ENCODE data around the gene TDP1. TPM values are rescaled to one million over a fixed set of nuclear protein-coding genes. Genes with fewer than 3 reads are reported as not detected.
A peak's percentile ranks its signal among the peaks of the same experiment; 100 is the strongest.

TDP1 gene
- total RNA-seq, 2 donors from 2014 or later: 50.0 to 77.9 TPM

- Mint-ChIP-seq H3K4me1 (ENCODE audit: low read depth in 2 of 2) (peaks cover 41 to 49% of the 10 kb centered on the region in 2 donors), H3K4me3 (peak overlapping the region; percentile 95), H3K27me3 (no peaks in the 10 kb centered on the region), H3K9me3 (no peaks in the 10 kb centered on the region), H3K27ac (peak overlapping the region; percentile 81 to 88), H3K36me3 (peaks cover 12% of the 10 kb centered on the region)
- DNase-seq (ENCODE audit: low spot score) (no peak), ATAC-seq (peak; percentile 3)
Observed at GRCh38 chr14:89955022-89955744, 544 bp upstream of the TDP1 start.

- ATAC-seq (no peak), DNase-seq (ENCODE audit: low spot score) (no peak)
- peak overlapping the region; percentile 91 for H3K4me3 Mint-ChIP-seq
- no peaks in the 10 kb centered on the region for H3K9me3 Mint-ChIP-seq
- H3K36me3 Mint-ChIP-seq: peaks cover 12% of the 10 kb centered on the region
- H3K4me1 Mint-ChIP-seq (ENCODE audit: low read depth in 2 of 2): peaks cover 53 to 62% of the 10 kb centered on the region in 2 donors
- H3K27ac Mint-ChIP-seq: peak overlapping the region; percentile 81 to 95
- no peaks in the 10 kb centered on the region for H3K27me3 Mint-ChIP-seq
Observed at GRCh38 chr14:89956661-89957009, 908 bp downstream of the TDP1 start.

DNA sequence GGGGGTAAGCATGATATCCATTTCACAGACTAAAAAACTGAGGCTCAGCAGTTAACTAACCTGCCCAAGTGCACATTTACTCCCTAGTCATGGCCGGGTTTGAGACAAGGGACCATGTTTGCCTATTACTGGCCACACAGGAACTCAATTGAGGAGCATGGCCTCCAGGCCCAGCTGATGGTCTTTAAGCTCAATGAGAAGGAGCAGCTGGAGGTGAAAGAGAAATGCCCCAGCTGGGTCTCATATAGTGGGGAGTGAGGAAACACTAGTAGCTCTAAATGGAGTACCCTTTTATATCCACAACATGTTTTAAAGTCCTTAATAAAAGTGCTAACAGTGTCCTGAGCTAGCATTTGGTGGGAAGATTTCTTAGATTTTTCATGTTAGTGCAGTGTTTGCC, 1.6 kb downstream of the TDP1 start:
- no peaks in the 10 kb centered on the region for H3K27me3 Mint-ChIP-seq
- DNase-seq (ENCODE audit: low spot score) (no peak), ATAC-seq (no peak)
- peak overlapping the region; percentile 81 to 95 for H3K27ac Mint-ChIP-seq
- peaks cover 12% of the 10 kb centered on the region for H3K36me3 Mint-ChIP-seq
- peak overlapping the region; percentile 91 for H3K4me3 Mint-ChIP-seq
- peaks cover 53 to 62% of the 10 kb centered on the region in 2 donors for H3K4me1 Mint-ChIP-seq (ENCODE audit: low read depth in 2 of 2)
- H3K9me3 Mint-ChIP-seq: no peaks in the 10 kb centered on the region

DNA sequence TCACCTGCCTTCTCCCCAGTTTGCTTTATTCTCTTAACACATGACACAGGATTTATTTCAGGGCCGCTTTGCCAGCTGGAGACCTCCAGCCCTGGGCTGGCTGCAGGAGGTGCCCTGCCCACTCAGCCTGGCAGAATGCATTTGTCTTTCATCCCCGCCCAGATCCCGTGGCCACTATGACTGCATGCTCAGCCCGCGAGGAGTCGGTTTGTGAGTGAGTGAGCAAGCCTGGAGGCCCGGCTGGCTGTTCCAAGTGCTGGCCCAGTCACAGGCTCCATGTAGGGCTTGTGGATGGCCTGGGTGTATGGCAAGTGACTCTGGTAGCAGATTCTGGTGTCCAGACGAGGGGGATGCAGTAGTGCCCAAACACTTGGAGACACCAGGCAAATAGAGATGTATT, 2.1 kb downstream of the TDP1 start:
- Mint-ChIP-seq H3K36me3 (peaks cover 14% of the 10 kb centered on the region), H3K27ac (peak overlapping the region; percentile 81 to 95), H3K4me1 (ENCODE audit: low read depth in 2 of 2) (peaks cover 53 to 62% of the 10 kb centered on the region in 2 donors), H3K27me3 (no peaks in the 10 kb centered on the region), H3K4me3 (peak overlapping the region; percentile 91), H3K9me3 (no peaks in the 10 kb centered on the region)
- no peak for DNase-seq (ENCODE audit: low spot score)
- ATAC-seq: no peak

DNA sequence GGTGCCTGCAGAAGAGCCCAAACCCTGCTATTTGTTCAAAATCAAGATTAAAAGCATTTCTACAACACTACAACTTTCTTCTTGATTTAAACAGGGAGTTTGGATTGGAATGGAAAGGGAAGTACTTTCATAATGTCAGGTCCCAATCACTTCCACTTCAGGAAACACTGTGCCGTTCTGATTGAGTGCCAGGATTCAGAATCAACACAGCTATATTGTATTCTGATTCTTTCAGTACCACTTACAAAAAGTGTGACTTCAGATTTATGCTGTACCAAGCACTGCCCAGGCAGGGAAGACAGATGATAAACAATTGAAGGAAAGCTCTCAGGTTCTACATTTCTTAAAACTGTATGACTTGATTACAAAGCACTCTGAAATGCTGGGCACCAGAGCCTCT, 3.2 kb downstream of the TDP1 start:
- no peak overlapping the region for H3K4me3 Mint-ChIP-seq
- H3K4me1 Mint-ChIP-seq (ENCODE audit: low read depth in 2 of 2): peaks cover 47 to 56% of the 10 kb centered on the region in 2 donors

DNA sequence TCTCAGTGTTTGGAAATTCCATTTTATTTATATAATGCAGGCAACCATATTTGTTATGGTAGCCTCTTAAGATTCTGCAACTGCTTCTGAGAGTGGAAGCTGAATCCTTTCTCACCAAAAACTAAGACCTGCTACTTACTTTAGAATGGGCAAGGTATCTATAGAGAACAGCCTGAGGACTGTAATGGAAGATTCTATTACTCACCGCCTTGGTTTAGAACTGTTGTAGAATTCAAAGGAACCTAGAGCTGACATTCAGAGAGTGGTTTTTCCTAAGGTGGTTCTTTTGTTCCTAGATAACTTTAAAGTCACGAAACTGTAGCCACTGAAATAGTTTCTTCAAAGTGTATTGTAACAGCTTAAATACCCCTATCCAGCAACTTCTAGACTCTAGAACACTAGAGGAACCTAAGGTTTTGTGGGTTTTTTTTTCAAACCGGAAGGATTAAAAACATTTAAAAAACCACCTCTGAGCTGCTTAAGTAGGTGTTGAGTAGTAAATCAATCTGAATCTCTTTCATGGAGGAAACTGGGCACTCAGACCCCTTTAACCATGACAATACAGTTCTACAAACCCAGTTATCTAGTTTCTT, 4.2 kb downstream of the TDP1 start:
- H3K9me3 Mint-ChIP-seq: no peaks in the 10 kb centered on the region
- H3K4me1 Mint-ChIP-seq (ENCODE audit: low read depth in 2 of 2): peaks cover 40 to 46% of the 10 kb centered on the region in 2 donors
- ATAC-seq: no peak

More for the DNA sequence above, 3.2 kb downstream of the TDP1 start:
- DNase-seq (ENCODE audit: low spot score) (no peak), ATAC-seq (no peak)
- H3K36me3 Mint-ChIP-seq: peaks cover 26% of the 10 kb centered on the region
- no peaks in the 10 kb centered on the region for H3K9me3 Mint-ChIP-seq
- H3K27me3 Mint-ChIP-seq: no peaks in the 10 kb centered on the region
- H3K27ac Mint-ChIP-seq: peak overlapping the region in 1 of 2 donors; percentile 21

GRCh38 chr14:89960914-89961313, 5.2 kb downstream of the TDP1 start:
- H3K36me3 Mint-ChIP-seq: peaks cover 27% of the 10 kb centered on the region

More for the DNA sequence above, 4.2 kb downstream of the TDP1 start:
- peak overlapping the region; percentile 39 to 86 for H3K27ac Mint-ChIP-seq
- H3K27me3 Mint-ChIP-seq: no peaks in the 10 kb centered on the region
- DNase-seq (ENCODE audit: low spot score): no peak
- peaks cover 27% of the 10 kb centered on the region for H3K36me3 Mint-ChIP-seq
- peak overlapping the region; percentile 41 for H3K4me3 Mint-ChIP-seq

DNA sequence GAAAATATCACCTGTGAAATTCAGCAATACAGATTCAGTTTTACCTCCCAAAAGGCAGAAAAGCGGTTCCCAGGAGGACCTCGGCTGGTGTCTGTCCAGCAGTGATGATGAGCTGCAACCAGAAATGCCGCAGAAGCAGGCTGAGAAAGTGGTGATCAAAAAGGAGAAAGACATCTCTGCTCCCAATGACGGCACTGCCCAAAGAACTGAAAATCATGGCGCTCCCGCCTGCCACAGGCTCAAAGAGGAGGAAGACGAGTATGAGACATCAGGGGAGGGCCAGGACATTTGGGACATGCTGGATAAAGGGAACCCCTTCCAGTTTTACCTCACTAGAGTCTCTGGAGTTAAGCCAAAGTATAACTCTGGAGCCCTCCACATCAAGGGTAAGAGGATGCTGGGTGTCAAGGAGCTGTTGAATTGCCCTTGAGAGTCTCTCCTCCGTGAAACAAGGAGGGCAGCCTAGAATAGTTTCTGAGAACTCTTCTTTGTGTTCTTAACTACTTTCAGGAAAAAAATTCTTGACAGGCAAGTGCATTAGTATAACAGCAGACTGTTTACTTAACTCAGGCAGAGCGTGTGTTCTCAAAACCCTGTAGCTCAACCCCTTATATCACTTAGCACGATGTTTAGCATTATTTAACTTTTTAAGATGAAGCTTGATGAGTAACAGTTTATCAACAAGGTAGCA, 7.7 kb downstream of the TDP1 start:
- ATAC-seq: no peak
- Mint-ChIP-seq H3K36me3 (peaks cover 21% of the 10 kb centered on the region), H3K4me1 (ENCODE audit: low read depth in 2 of 2) (peaks cover 19 to 23% of the 10 kb centered on the region in 2 donors), H3K27ac (no peak overlapping the region), H3K9me3 (no peaks in the 10 kb centered on the region), H3K27me3 (no peaks in the 10 kb centered on the region), H3K4me3 (no peak overlapping the region)
- DNase-seq (ENCODE audit: low spot score): no peak

More at GRCh38 chr14:89960914-89961313, 5.2 kb downstream of the TDP1 start:
- peak overlapping the region; percentile 41 for H3K4me3 Mint-ChIP-seq
- peaks cover 39 to 41% of the 10 kb centered on the region in 2 donors for H3K4me1 Mint-ChIP-seq (ENCODE audit: low read depth in 2 of 2)
- H3K27me3 Mint-ChIP-seq: no peaks in the 10 kb centered on the region
- DNase-seq (ENCODE audit: low spot score) (no peak), ATAC-seq (no peak)
- H3K27ac Mint-ChIP-seq: peak overlapping the region; percentile 39 to 86
- no peaks in the 10 kb centered on the region for H3K9me3 Mint-ChIP-seq

- Mint-ChIP-seq H3K27ac (no peak overlapping the region), H3K4me1 (ENCODE audit: low read depth in 2 of 2) (peaks cover 7 to 13% of the 10 kb centered on the region in 2 donors)
Observed at GRCh38 chr14:89965839-89966238, 10.1 kb downstream of the TDP1 start.

DNA sequence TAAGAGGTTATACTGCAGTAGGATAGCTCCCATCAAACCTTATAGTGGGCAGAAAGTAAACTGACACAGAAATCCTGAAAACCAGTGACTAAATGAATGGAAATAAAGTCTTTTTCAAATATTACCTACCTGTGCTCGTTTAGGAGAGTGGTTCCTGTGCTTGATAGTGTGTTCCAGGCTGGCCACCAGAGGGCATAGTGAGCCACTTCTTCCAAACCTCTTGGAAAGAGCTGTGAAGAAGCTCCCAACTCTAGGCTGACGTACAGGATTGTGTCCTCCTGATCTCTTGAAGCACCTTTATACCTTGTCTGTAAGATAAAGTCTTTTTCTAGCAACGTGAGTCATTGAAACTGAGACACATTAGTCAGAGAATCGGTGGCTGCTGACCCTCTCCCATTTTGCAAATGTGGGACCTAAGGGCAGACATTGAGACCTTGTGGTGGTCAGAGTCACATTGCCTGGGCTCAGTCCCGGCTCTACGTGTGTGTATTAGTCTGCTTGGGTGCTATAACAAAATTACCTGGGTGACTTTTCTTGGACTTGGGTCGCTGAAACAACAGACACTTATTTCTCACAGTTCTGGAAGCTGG, 17.6 kb downstream of the TDP1 start:
- H3K4me1 Mint-ChIP-seq (ENCODE audit: low read depth in 2 of 2): peaks cover 4 to 5% of the 10 kb centered on the region in 2 donors
- ATAC-seq (peak in 1 of 2 donors; percentile 68), DNase-seq (ENCODE audit: low spot score) (peak; percentile 68)
- H3K9me3 Mint-ChIP-seq: no peaks in the 10 kb centered on the region
- no peak overlapping the region for H3K27ac Mint-ChIP-seq
- H3K36me3 Mint-ChIP-seq: peaks cover 31% of the 10 kb centered on the region
- H3K4me3 Mint-ChIP-seq: no peak overlapping the region
- no peaks in the 10 kb centered on the region for H3K27me3 Mint-ChIP-seq

More at GRCh38 chr14:89965839-89966238, 10.1 kb downstream of the TDP1 start:
- Mint-ChIP-seq H3K4me3 (no peak overlapping the region), H3K36me3 (peaks cover 31% of the 10 kb centered on the region), H3K27me3 (no peaks in the 10 kb centered on the region), H3K9me3 (no peaks in the 10 kb centered on the region)
- DNase-seq (ENCODE audit: low spot score) (no peak), ATAC-seq (no peak)

GRCh38 chr14:89977668-89978067, 21.9 kb downstream of the TDP1 start:
- ATAC-seq (no peak), DNase-seq (ENCODE audit: low spot score) (no peak)
- H3K4me1 Mint-ChIP-seq (ENCODE audit: low read depth in 2 of 2): peaks cover 3 to 4% of the 10 kb centered on the region in 2 donors
- no peak overlapping the region for H3K4me3 Mint-ChIP-seq
- H3K36me3 Mint-ChIP-seq: peaks cover 25% of the 10 kb centered on the region
- no peak overlapping the region for H3K27ac Mint-ChIP-seq
- H3K9me3 Mint-ChIP-seq: no peaks in the 10 kb centered on the region
- H3K27me3 Mint-ChIP-seq: no peaks in the 10 kb centered on the region

DNA sequence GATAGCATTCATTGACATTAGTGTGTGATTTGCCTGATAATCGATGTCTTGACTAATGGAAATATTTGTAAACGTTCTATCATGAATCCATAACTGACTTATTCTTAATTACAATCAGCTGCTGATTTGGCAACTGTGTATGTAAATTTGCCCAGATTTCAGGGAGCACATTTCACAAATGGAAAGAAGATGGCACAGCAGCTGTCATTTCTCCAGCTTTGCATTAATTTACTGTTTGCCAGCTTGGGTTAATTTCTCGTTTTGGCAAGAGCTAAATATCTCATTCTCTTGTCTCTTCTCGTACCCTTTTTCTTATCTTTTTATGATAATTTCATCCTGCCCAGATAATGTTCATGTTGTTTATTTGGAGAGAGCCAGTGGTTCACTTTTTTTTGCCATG, 22.9 kb downstream of the TDP1 start:
- H3K36me3 Mint-ChIP-seq: peaks cover 25% of the 10 kb centered on the region
- no peak overlapping the region for H3K27ac Mint-ChIP-seq
- H3K27me3 Mint-ChIP-seq: no peaks in the 10 kb centered on the region

GRCh38 chr14:89983375-89983774, 27.6 kb downstream of the TDP1 start:
- H3K9me3 Mint-ChIP-seq: no peaks in the 10 kb centered on the region
- ATAC-seq: no peak
- DNase-seq (ENCODE audit: low spot score): no peak
- peaks cover 0 to 2% of the 10 kb centered on the region in 2 donors for H3K4me1 Mint-ChIP-seq (ENCODE audit: low read depth in 2 of 2)
- H3K27me3 Mint-ChIP-seq: no peaks in the 10 kb centered on the region
- no peak overlapping the region for H3K4me3 Mint-ChIP-seq
- H3K36me3 Mint-ChIP-seq: peaks cover 18% of the 10 kb centered on the region
- H3K27ac Mint-ChIP-seq: no peak overlapping the region

More for the DNA sequence above, 22.9 kb downstream of the TDP1 start:
- Mint-ChIP-seq H3K4me3 (no peak overlapping the region), H3K4me1 (ENCODE audit: low read depth in 2 of 2) (peaks cover 0 to 3% of the 10 kb centered on the region in 2 donors), H3K9me3 (no peaks in the 10 kb centered on the region)
- DNase-seq (ENCODE audit: low spot score) (no peak), ATAC-seq (no peak)

All from natural killer cell treated with Interleukin-12 subunit alpha and Interleukin-12 subunit beta and Interleukin-15 and Interleukin-18, amount 100 ng/mL, for 72 hours (primary cell).